Tibial nerve (tissue), 4 donors: ENCODE data around the gene HSPA1L. TPM values are rescaled to one million over a fixed set of nuclear protein-coding genes. Genes with fewer than 3 reads are reported as not detected.
"Not testable (repeated sequence)": the region's sequence is repeated elsewhere in the genome, so short reads cannot be mapped to it uniquely, and the experiment has no call there.

ENCODE experiments used
- DNase-seq, 2 donors: peaks; one replicate each; pipeline ENCODE4 v3.0.0-alpha.2; 2019; ENCODE audit warnings: low spot score in 2 of 2
- H3K27ac ChIP-seq, 4 donors: fragments of 200-600 bp; sonication (generic) in 3 of 4; one replicate each; pipeline ENCODE4 v1.5.1; 2017 to 2019; ENCODE audit warnings: mild to moderate bottlenecking in 1 of 4
- H3K27me3 ChIP-seq, 2 donors: fragments of 200-600 bp; sonication (generic) in 1 of 2; one replicate each; pipeline versions ENCODE4 v1.5.1 to v1.6.0; 2017 to 2019
- H3K36me3 ChIP-seq, 3 donors: fragments of 200-600 bp; sonication (generic); one replicate each; pipeline ENCODE4 v1.5.1; 2018 to 2019
- H3K4me1 ChIP-seq, 4 donors: fragments of 200-600 bp; sonication (generic) in 3 of 4; one replicate each; pipeline ENCODE4 v1.5.1; 2017 to 2019
- H3K4me3 ChIP-seq, 4 donors: fragments of 200-600 bp; sonication (generic) in 3 of 4; one replicate each; pipeline ENCODE4 v1.5.1; 2017 to 2019; ENCODE audit warnings: mild to moderate bottlenecking in 1 of 4, moderate library complexity in 1 of 4
- H3K9me3 ChIP-seq, 4 donors: fragments of 200-600 bp; sonication (generic) in 3 of 4; one replicate each; pipeline ENCODE4 v1.5.1; 2017 to 2019
- CTCF ChIP-seq, 5 experiments: fragments of 200-600 bp in 3 of 5; fragments of 450-650 bp in 2 of 5; sonication (generic) in 3 of 5; IDR thresholded peaks; one replicate each; pipeline ENCODE4 v1.5.1; 2016 to 2019; ENCODE audit warnings: antibody characterized with exemption in 5 of 5, mild to moderate bottlenecking in 3 of 5, moderate library complexity in 2 of 5
- EP300 ChIP-seq, 2 donors: sonication (generic); formaldehyde crosslinking; IDR thresholded peaks; one replicate each; pipeline ENCODE4 v1.6.1; 2017; ENCODE audit warnings: antibody characterized with exemption in 2 of 2, mild to moderate bottlenecking in 1 of 2
- POLR2A ChIP-seq, 2 donors: fragments of 450-650 bp; IDR thresholded peaks; one replicate each; pipeline ENCODE4 v1.6.1; 2017; ENCODE audit warnings: antibody characterized with exemption in 2 of 2, mild to moderate bottlenecking in 2 of 2, moderate library complexity in 2 of 2
- WGBS, 2 donors: methylation state at CpG; one replicate each; pipeline ENCODE4 v1.1.5; 2018; 5-methylcytosine and 5-hydroxymethylcytosine counted together
- total RNA-seq, 4 donors: library from RNA; depleted of rRNA; stranded (reverse); fragments of >200 nt; gene quantifications; one replicate each; pipeline ENCODE4 v1.1.0, GENCODE V29; 2016

HSPA1L gene
- total RNA-seq, 4 donors from 2014 or later, result 0.20 to 2.4 (median 1.2) TPM

GRCh38 chr6:31813465-31813849 is 1.6 kb downstream of the HSPA1L start:
- WGBS, 2 donors, result 97 to 98% methylated on average over 7 of the region's 7 CpGs
- TF ChIP-seq POLR2A (IDR thresholded peaks at IDR 0.05), result no peak
- no peak for TF ChIP-seq EP300 (IDR thresholded peaks at IDR 0.05)
- no peak for TF ChIP-seq CTCF (IDR thresholded peaks at IDR 0.05)
- H3K4me3 ChIP-seq, result peak overlapping the region in 1 of 4 donors; percentile 71

GRCh38 chr6:31811645-31812044 is 3.4 kb downstream of the HSPA1L start:
- DNase-seq, result no peak
- no peak for TF ChIP-seq CTCF (IDR thresholded peaks at IDR 0.05)
- no peak for TF ChIP-seq EP300 (IDR thresholded peaks at IDR 0.05)
- no peak for TF ChIP-seq POLR2A (IDR thresholded peaks at IDR 0.05)

More at GRCh38 chr6:31813465-31813849, 1.6 kb downstream of the HSPA1L start:
- H3K36me3 ChIP-seq, result peaks cover 0 to 17% (median 0%) of the 10 kb centered on the region in 3 donors
- no peaks in the 10 kb centered on the region for H3K27me3 ChIP-seq
- H3K27ac ChIP-seq, result peak overlapping the region; percentile 96 to 100 (median 98)
- DNase-seq, result no peak
- no peaks in the 10 kb centered on the region for H3K9me3 ChIP-seq
- peaks cover 0 to 24% (median 19%) of the 10 kb centered on the region in 4 donors for H3K4me1 ChIP-seq

GRCh38 chr6:31808599-31808998 is 6.5 kb downstream of the HSPA1L start:
- WGBS, 2 donors, result 88 to 92% methylated on average over 10 of the region's 10 CpGs
- peaks cover 0 to 24% (median 0%) of the 10 kb centered on the region in 3 donors for H3K36me3 ChIP-seq
- H3K27ac ChIP-seq, H3K9me3 ChIP-seq, H3K27me3 ChIP-seq, H3K4me3 ChIP-seq, DNase-seq: not testable (repeated sequence)
- peaks cover 0 to 34% (median 12%) of the 10 kb centered on the region in 4 donors for H3K4me1 ChIP-seq

More at GRCh38 chr6:31811645-31812044, 3.4 kb downstream of the HSPA1L start:
- Histone ChIP-seq H3K27me3 (no peaks in the 10 kb centered on the region), H3K27ac (no peak overlapping the region), H3K9me3 (no peaks in the 10 kb centered on the region), H3K4me1 (peaks cover 0 to 23% (median 14%) of the 10 kb centered on the region in 4 donors), H3K36me3 (peaks cover 0 to 17% (median 0%) of the 10 kb centered on the region in 3 donors), H3K4me3 (no peak overlapping the region)
- WGBS, 2 donors, result 94% methylated on average over 12 of the region's 12 CpGs

- 1% methylated on average over 42 of the region's 51 CpGs for WGBS, 2 donors
- Histone ChIP-seq H3K4me1 (peaks cover 0 to 26% (median 8%) of the 10 kb centered on the region in 4 donors), H3K4me3 (peak within 1 kb of the TSS; percentile 64 to 75 (median 67)), H3K27me3 (no peaks in the 10 kb centered on the region), H3K27ac (peak within 1 kb of the TSS; percentile 92 to 98 (median 96)), H3K36me3 (peaks cover 0 to 41% (median 0%) of the 10 kb centered on the region in 3 donors), H3K9me3 (no peaks in the 10 kb centered on the region)
- peak; percentile 94 to 96 for DNase-seq
- TF ChIP-seq EP300 (IDR thresholded peaks at IDR 0.05) (peak; percentile 97), CTCF (IDR thresholded peaks at IDR 0.05) (peak in 3 of 5 experiments; percentile 23 to 72 (median 55)), POLR2A (IDR thresholded peaks at IDR 0.05) (peak; percentile 74 to 97)
Observed at GRCh38 chr6:31806470-31807272, 8.4 kb downstream of the HSPA1L start, which contains the start of gene LSM2. Gene LSM2, minus strand, starts transcription at chr6:31806966. Its CDS starts 209 bp downstream, at chr6:31806757.

GRCh38 chr6:31805939-31806469 is 9.1 kb downstream of the HSPA1L start:
- H3K4me3 ChIP-seq, result peak overlapping the region; percentile 64 to 75 (median 67)
- DNase-seq, result no peak
- H3K4me1 ChIP-seq, result peaks cover 0 to 26% (median 8%) of the 10 kb centered on the region in 4 donors
- peaks cover 0 to 40% (median 0%) of the 10 kb centered on the region in 3 donors for H3K36me3 ChIP-seq
- H3K27ac ChIP-seq, result peak overlapping the region; percentile 92 to 98 (median 96)
- WGBS, 2 donors, result 13% methylated on average over 7 of the region's 7 CpGs
- TF ChIP-seq CTCF (IDR thresholded peaks at IDR 0.05), result no peak
- no peak for TF ChIP-seq EP300 (IDR thresholded peaks at IDR 0.05)
- no peak for TF ChIP-seq POLR2A (IDR thresholded peaks at IDR 0.05)
- H3K27me3 ChIP-seq, result no peaks in the 10 kb centered on the region
- no peaks in the 10 kb centered on the region for H3K9me3 ChIP-seq

GRCh38 chr6:31801031-31801927 is 13.8 kb downstream of the HSPA1L start:
- H3K9me3 ChIP-seq, DNase-seq, H3K27me3 ChIP-seq, H3K27ac ChIP-seq, H3K4me3 ChIP-seq: not testable (repeated sequence)
- Histone ChIP-seq H3K4me1 (peaks cover 0 to 18% (median 5%) of the 10 kb centered on the region in 4 donors), H3K36me3 (peaks cover 0 to 38% (median 0%) of the 10 kb centered on the region in 3 donors)
- 90 to 93% methylated on average over 8 of the region's 8 CpGs for WGBS, 2 donors
